Superior temporal gyrus (tissue), 1 donor: ENCODE measurements around the gene PHACTR3.

ENCODE experiments used
- DNase-seq: peaks from one replicate; pipeline ENCODE4 v3.0.0-alpha.2; 2016; ENCODE audit errors: extremely low spot score

PHACTR3 gene

GRCh38 chr20:59620860-59621505 lies 16.6 kb downstream of the PHACTR3 start:
- DNase-seq: no peak

- DNase-seq: no peak
These were observed 18.2 kb downstream of the PHACTR3 start for GRCh38 chr20:59622496-59622895.

- no peak for DNase-seq
These were observed 18.8 kb downstream of the PHACTR3 start for GRCh38 chr20:59623133-59623532.

GRCh38 chr20:59623583-59623982 lies 19.2 kb downstream of the PHACTR3 start:
- DNase-seq: no peak

- DNase-seq: no peak
These were observed 20.1 kb downstream of the PHACTR3 start for GRCh38 chr20:59624401-59624800.

- DNase-seq: peak; percentile 80
These were observed 21.0 kb downstream of the PHACTR3 start for GRCh38 chr20:59625214-59625922.

- DNase-seq: no peak
These were observed 23.0 kb downstream of the PHACTR3 start for GRCh38 chr20:59627298-59627697.

- peak; percentile 95 for DNase-seq
These were observed 23.8 kb downstream of the PHACTR3 start for GRCh38 chr20:59628171-59628570.

- DNase-seq: no peak
These were observed 25.1 kb downstream of the PHACTR3 start for GRCh38 chr20:59629141-59630045.

- no peak for DNase-seq
These were observed 26.2 kb downstream of the PHACTR3 start for GRCh38 chr20:59630526-59630925.

GRCh38 chr20:59631751-59632540 lies 27.6 kb downstream of the PHACTR3 start:
- DNase-seq: no peak

GRCh38 chr20:59632541-59633113 lies 28.3 kb downstream of the PHACTR3 start:
- DNase-seq: no peak

GRCh38 chr20:59633656-59634251 lies 29.4 kb downstream of the PHACTR3 start:
- DNase-seq: no peak

- DNase-seq: no peak
These were observed 30.2 kb downstream of the PHACTR3 start for GRCh38 chr20:59634435-59635005.

- no peak for DNase-seq
These were observed 32.5 kb downstream of the PHACTR3 start for GRCh38 chr20:59636766-59637370.

GRCh38 chr20:59640267-59640666 lies 35.9 kb downstream of the PHACTR3 start:
- DNase-seq: no peak

GRCh38 chr20:59643615-59644061 lies 39.3 kb downstream of the PHACTR3 start:
- DNase-seq: peak; percentile 83

- no peak for DNase-seq
These were observed 40.1 kb downstream of the PHACTR3 start for GRCh38 chr20:59644371-59644939.

GRCh38 chr20:59645271-59645670 lies 40.9 kb downstream of the PHACTR3 start:
- DNase-seq: peak; percentile 83

GRCh38 chr20:59645761-59646171 lies 41.4 kb downstream of the PHACTR3 start:
- DNase-seq: peak; percentile 85
